Measurements from ENCODE around the gene GAL3ST3. TPM values are rescaled to one million over a fixed set of nuclear protein-coding genes. Genes with fewer than 3 reads are reported as not detected.

Gene GAL3ST3
- total and polyA plus RNA-seq, 2 of the 8 experiments (the other 6 are each of a cell fraction or from before 2014, with no cell fraction given), result 21.1 to 21.4 TPM

DNA sequence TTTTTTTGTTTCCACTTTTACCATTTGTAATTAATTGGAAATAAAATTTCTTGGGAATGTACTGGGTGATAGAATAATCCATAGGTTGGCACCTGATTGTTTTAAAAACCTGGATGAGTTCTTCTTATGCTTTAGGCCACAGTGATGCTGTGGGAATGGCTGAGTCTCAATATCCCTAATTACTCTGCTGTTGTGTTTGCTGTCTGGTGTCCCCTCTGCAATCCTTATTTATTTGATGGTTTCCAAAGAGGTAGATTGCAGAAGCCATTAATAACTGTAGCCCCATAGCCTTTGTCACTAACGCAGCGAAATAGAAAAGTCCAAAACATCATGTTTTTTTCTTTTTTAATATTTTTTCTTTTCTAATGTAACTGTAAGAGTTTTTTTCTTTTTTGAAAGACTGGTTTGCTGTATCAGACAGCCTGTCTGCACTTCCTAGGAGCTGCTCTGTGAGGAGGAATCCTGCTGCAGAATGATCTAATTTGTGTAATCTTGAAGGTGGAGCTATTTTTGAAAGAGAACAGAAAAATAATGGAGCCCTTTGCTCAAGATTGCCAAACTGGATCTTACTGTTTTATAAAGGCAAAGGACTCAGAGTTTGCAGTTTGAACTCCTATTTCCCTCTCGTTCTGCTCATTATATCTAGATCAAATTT is 36.0 kb upstream of the GAL3ST3 start:
- Histone ChIP-seq H4K20me1 (replicated peaks in 1 of 2; ENCODE audit: control insufficient read depth in 1 of 2, insufficient read depth in 2 of 2, low read length in 2 of 2) (no peaks in the 10 kb centered on the region), H2BK20ac (ENCODE audit: low read length) (no peak overlapping the region), H2AK5ac (ENCODE audit: low read depth, low read length) (no peak overlapping the region), H2BK15ac (ENCODE audit: low read length) (no peak overlapping the region), H3K9me3 (ENCODE audit: insufficient read depth in 2 of 2, low read depth in 1 of 2, low read length in 1 of 2) (no peaks in the 10 kb centered on the region), H2BK12ac (ENCODE audit: low read depth, low read length) (no peak overlapping the region), H3K27me3 (replicated peaks in 1 of 4; ENCODE audit: control insufficient read depth in 3 of 4, extremely low read depth in 1 of 4, insufficient read depth in 3 of 4, low read length in 3 of 4) (no peaks in the 10 kb centered on the region), H3K9ac (replicated peaks in 1 of 4; ENCODE audit: extremely low read depth in 1 of 4, low read depth in 3 of 4, low read length in 3 of 4) (no peak overlapping the region), H3K56ac (replicated peaks; ENCODE audit: insufficient read length, low read depth, low read length) (no peak overlapping the region), H4K91ac (replicated peaks; ENCODE audit: insufficient read length, low read length) (no peak overlapping the region), H3K18ac (ENCODE audit: extremely low read depth, low read length) (no peak overlapping the region), H3K4me3 (ENCODE audit: extremely low read depth in 1 of 4, insufficient read depth in 2 of 4, low read depth in 3 of 4, low read length in 4 of 4) (no peak overlapping the region), H2BK120ac (replicated peaks; ENCODE audit: low read depth, low read length) (no peak overlapping the region), H4K8ac (ENCODE audit: extremely low read depth, insufficient read depth, low read length) (no peak overlapping the region), H4K5ac (ENCODE audit: insufficient read length, low read depth, low read length) (no peak overlapping the region), H3K23ac (ENCODE audit: insufficient read length) (no peak overlapping the region), H3K4ac (replicated peaks; ENCODE audit: insufficient read length, low read depth, low read length) (no peak overlapping the region), H3K36me3 (ENCODE audit: control insufficient read depth in 2 of 4, insufficient read depth in 4 of 4, low read length in 3 of 4) (no peaks in the 10 kb centered on the region), H2BK5ac (ENCODE audit: low read depth, low read length) (no peak overlapping the region), H3K23me2 (ENCODE audit: low read depth, low read length) (no peaks in the 10 kb centered on the region; the same call in 1 of the 2 replicates), H3K14ac (ENCODE audit: insufficient read length) (no peak overlapping the region), H2AFZ (ENCODE audit: low read length) (no peak overlapping the region), H3K4me2 (ENCODE audit: insufficient read depth in 1 of 2, low read depth in 2 of 2, low read length in 2 of 2) (no peak overlapping the region), H3K27ac (ENCODE audit: low read depth, low read length) (no peak overlapping the region), H3K79me1 (ENCODE audit: low read depth, low read length) (peaks cover 3% of the 10 kb centered on the region), H3K4me1 (replicated peaks in 1 of 4; ENCODE audit: control insufficient read depth in 3 of 4, insufficient read depth in 4 of 4, low read length in 3 of 4) (peaks cover 0 to 3% (median under 1%) of the 10 kb centered on the region in 4 experiments; a peak in 1 of 7 replicates), H3K79me2 (ENCODE audit: control insufficient read depth in 1 of 2, insufficient read depth in 2 of 2, low read length in 2 of 2) (no peaks in the 10 kb centered on the region; a peak in 1 of 4 replicates)
- no peak for FAIRE-seq
- CTCF ChIA-PET (ENCODE audit: partially characterized antibody), result interaction anchor here (0.7 to 1.6 kb wide), 2 partner anchors 31 to 81 kb away, joined by 3 read pairs; no protein-coding TSS in a partner anchor
- no peak for DNase-seq (ENCODE audit: low read depth in 1 of 2, low spot score in 2 of 2)
- POLR2A ChIA-PET (ENCODE audit: partially characterized antibody), result interaction anchor here (1.7 kb wide), 1 partner anchor 231 kb away, joined by 3 read pairs; no protein-coding TSS in a partner anchor
- WGBS, 2 experiments (ENCODE audit: extremely low coverage in 1 of 2, insufficient coverage in 1 of 2, insufficient read length in 1 of 2, insufficient replicate concordance in 2 of 2, low coverage in 1 of 2, low lambda C conversion rate in 2 of 2, missing lambda C conversion rate in 1 of 2), result 92% methylated on average over 3 of the region's 3 CpGs; no CpG with 5 or more reads in 1 of the 2 experiments
- TF ChIP-seq JUND (IDR thresholded peaks at IDR 0.05; ENCODE audit: low read length) (no peak), BACH1 (IDR thresholded peaks at IDR 0.05; ENCODE audit: low read length) (no peak), BCL11A (IDR thresholded peaks at IDR 0.05; ENCODE audit: low read depth in 2 of 2, low read length in 2 of 2) (no peak), POU5F1 (IDR thresholded peaks at IDR 0.05; ENCODE audit: low read depth, low read length) (no peak), TBP (IDR thresholded peaks at IDR 0.05; ENCODE audit: low read depth, low read length) (no peak), EGR1 (IDR thresholded peaks at IDR 0.05; ENCODE audit: borderline replicate concordance, low read depth, low read length) (no peak), KDM5A (IDR thresholded peaks at IDR 0.05; ENCODE audit: low read length) (no peak), CREB1 (IDR thresholded peaks at IDR 0.05) (no peak), NRF1 (IDR thresholded peaks at IDR 0.05; ENCODE audit: low read depth, low read length) (no peak), GABPA (IDR thresholded peaks at IDR 0.05; ENCODE audit: borderline replicate concordance, insufficient read depth, low read length) (no peak), EZH2 (IDR thresholded peaks at IDR 0.05; ENCODE audit: low read depth, low read length, severe bottlenecking) (no peak), PHF8 (conservative IDR thresholded peaks at IDR 0.05; ENCODE audit: low read depth, low read length) (no peak)
- TF ChIP-seq, protein P1, sequence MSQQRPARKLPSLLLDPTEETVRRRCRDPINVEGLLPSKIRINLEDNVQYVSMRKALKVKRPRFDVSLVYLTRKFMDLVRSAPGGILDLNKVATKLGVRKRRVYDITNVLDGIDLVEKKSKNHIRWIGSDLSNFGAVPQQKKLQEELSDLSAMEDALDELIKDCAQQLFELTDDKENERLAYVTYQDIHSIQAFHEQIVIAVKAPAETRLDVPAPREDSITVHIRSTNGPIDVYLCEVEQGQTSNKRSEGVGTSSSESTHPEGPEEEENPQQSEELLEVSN (IDR thresholded peaks at IDR 0.05), result no peak

Data from H1 (cell line).